ENCODE measurements around the gene VPS51. TPM values are rescaled to one million over a fixed set of nuclear protein-coding genes. Genes with fewer than 3 reads are reported as not detected.

The VPS51 gene
- total and polyA plus RNA-seq, 10 of the 15 experiments (the other 5 are each of a cell fraction or from before 2014, with no cell fraction given), result 1.5 to 279 (median 53.2) TPM

DNA sequence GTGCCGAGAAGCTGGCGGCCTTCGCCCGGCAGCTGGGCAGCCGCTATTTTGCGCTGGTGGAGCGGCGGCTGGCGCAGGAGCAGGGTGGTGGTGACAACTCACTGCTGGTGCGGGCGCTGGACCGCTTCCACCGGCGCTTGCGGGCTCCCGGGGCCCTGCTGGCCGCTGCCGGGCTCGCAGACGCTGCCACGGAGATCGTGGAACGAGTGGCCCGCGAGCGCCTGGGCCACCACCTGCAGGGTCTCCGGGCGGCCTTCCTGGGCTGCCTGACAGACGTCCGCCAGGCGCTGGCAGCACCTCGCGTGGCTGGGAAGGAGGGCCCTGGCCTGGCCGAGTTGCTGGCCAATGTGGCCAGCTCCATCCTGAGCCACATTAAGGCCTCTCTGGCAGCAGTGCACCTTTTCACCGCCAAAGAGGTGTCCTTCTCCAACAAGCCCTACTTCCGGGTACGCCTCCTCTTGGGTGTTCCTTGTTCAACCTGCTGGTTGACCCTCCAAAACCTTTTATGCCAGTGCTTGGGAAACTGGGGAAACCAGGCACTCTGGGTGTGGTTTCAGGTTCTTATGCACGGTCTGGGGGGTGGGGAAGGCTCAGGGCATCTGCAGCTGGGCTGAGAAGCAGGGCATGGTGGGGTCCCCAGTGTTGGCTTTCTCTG lies 12.6 kb downstream of the VPS51 start (continued):
- TF ChIP-seq, protein P1, sequence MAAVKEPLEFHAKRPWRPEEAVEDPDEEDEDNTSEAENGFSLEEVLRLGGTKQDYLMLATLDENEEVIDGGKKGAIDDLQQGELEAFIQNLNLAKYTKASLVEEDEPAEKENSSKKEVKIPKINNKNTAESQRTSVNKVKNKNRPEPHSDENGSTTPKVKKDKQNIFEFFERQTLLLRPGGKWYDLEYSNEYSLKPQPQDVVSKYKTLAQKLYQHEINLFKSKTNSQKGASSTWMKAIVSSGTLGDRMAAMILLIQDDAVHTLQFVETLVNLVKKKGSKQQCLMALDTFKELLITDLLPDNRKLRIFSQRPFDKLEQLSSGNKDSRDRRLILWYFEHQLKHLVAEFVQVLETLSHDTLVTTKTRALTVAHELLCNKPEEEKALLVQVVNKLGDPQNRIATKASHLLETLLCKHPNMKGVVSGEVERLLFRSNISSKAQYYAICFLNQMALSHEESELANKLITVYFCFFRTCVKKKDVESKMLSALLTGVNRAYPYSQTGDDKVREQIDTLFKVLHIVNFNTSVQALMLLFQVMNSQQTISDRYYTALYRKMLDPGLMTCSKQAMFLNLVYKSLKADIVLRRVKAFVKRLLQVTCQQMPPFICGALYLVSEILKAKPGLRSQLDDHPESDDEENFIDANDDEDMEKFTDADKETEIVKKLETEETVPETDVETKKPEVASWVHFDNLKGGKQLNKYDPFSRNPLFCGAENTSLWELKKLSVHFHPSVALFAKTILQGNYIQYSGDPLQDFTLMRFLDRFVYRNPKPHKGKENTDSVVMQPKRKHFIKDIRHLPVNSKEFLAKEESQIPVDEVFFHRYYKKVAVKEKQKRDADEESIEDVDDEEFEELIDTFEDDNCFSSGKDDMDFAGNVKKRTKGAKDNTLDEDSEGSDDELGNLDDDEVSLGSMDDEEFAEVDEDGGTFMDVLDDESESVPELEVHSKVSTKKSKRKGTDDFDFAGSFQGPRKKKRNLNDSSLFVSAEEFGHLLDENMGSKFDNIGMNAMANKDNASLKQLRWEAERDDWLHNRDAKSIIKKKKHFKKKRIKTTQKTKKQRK (IDR thresholded peaks at IDR 0.05; ENCODE audit: low read depth, low read length), result no peak
- TF ChIP-seq MEF2A (IDR thresholded peaks at IDR 0.05; ENCODE audit: insufficient read depth, low read depth, low read length) (no peak), YBX1 (IDR thresholded peaks at IDR 0.05) (no peak)

DNA sequence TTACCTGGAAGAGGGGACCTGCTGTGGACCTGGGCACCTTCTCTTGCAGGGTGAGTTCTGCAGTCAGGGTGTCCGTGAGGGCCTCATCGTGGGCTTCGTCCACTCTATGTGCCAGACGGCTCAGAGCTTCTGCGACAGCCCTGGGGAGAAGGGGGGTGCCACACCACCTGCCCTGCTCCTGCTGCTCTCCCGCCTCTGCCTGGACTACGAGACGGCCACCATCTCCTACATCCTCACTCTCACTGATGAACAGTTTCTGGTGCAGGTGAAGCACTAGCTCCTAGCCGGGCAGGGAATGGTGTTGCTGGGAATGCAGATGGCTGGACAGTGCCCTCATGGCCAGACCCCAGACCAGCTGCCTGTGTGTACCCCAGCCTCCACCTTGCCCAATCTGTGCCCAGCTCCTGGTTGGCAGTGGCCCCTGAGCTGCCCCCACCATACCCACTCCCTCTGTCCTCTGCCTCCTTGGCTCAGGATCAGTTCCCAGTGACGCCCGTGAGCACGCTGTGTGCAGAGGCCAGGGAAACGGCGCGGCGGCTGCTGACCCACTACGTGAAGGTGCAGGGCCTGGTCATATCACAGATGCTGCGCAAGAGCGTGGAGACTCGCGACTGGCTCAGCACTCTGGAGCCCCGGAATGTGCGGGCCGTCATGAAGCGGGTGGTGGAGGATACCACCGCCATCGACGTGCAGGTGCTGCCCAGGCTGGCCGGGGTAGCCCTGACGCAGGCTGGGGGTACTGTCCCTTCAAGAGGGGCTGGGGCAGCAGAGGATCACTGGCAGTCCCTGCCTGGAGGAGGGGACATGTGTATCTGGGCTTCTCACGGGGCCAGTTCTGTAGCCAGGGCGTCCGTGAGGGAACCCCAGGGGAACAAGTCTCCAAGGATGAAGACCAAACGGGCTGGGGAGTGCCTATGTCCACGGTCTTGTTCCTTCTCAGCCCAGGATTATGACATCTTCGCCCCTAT lies 13.5 kb downstream of the VPS51 start:
- ChIA-PET SMC1A (ENCODE audit: uncharacterized antibody, unreplicated experiment) (interaction anchor here (0.9 to 3.1 kb wide), 8 partner anchors 7 to 88 kb away, joined by 3 to 27 read pairs (median 5); partner anchors contain the start of genes CAPN1, FAU, MRPL49 and SNX15), RAD21 (ENCODE audit: unreplicated experiment) (interaction anchor here (1.1 to 3.8 kb wide), 9 partner anchors 12 to 263 kb away, joined by 3 to 59 read pairs (median 9); partner anchors contain the start of genes ARL2, CAPN1, FAU and MRPL49)
- WGBS (ENCODE audit: insufficient coverage, insufficient replicate concordance, low lambda C conversion rate, missing lambda C conversion rate), result 81% methylated on average over 36 of the region's 36 CpGs

More for the DNA sequence above, 13.5 kb downstream of the VPS51 start:
- ATAC-seq (no peak), DNase-seq (ENCODE audit: low read depth, low spot score) (no peak), FAIRE-seq (no peak)
- no peak overlapping the region for H2AFZ ChIP-seq (ENCODE audit: control insufficient read depth, low read depth, low read length)
- no peak overlapping the region for H3K4me3 ChIP-seq
- peaks cover 6 to 16% of the 10 kb centered on the region in 2 experiments; a peak in 3 of 4 replicates for H3K36me3 ChIP-seq (ENCODE audit: control insufficient read depth in 2 of 2, insufficient read depth in 2 of 2, low read length in 1 of 2)
- no TSS peak for BruUV-seq (replicated peaks)
- intact Hi-C loops (cut with micrococcal nuclease; ENCODE audit: unreplicated experiment) (loop anchor here (5.0 to 10.0 kb wide), 4 partner anchors 73 to 335 kb away; partner anchors contain the start of genes ATG2A, CAPN1, DPF2 and SF1), in situ Hi-C loops (cut with MboI) (no loop called here)
- H3K9ac ChIP-seq (ENCODE audit: control insufficient read depth, insufficient read depth, low read length), result no peak overlapping the region
- peaks cover 15% of the 10 kb centered on the region for H3K4me1 ChIP-seq (ENCODE audit: control insufficient read depth, insufficient read depth, low read length)
- H3K9me3 ChIP-seq (replicated peaks; ENCODE audit: control insufficient read depth, insufficient read depth, low read length), result no peaks in the 10 kb centered on the region
- H3K4me2 ChIP-seq (ENCODE audit: control insufficient read depth, insufficient read depth), result no peak overlapping the region
- no peaks in the 10 kb centered on the region; the same call in 1 of the 2 replicates for H4K20me1 ChIP-seq (ENCODE audit: control insufficient read depth, insufficient read depth)
- TF ChIP-seq POLR2A (IDR thresholded peaks at IDR 0.05; ENCODE audit: low read depth, low read length) (peak; percentile 63), IKZF1 (conservative IDR thresholded peaks at IDR 0.05) (no peak)
- H3K79me2 ChIP-seq (ENCODE audit: control insufficient read depth, insufficient read depth, low read length), result 0 out of 2 replicates have a peak, but pooled peaks cover 2% of the 10 kb centered on the region
- ChIA-PET CTCF (interaction anchor here (0.9 to 6.3 kb wide), 23 partner anchors 8 to 261 kb away, joined by 3 to 93 read pairs (median 5); partner anchors contain the start of genes ARL2, BATF2, CAPN1 and CDC42EP2), POLR2A (interaction anchor here (1.1 to 2.7 kb wide), 6 partner anchors 12 to 256 kb away, joined by 3 to 11 read pairs (median 4); partner anchors contain the start of genes FAU and MRPL49)
- H3K27ac ChIP-seq (ENCODE audit: control insufficient read depth, insufficient read depth), result no peak overlapping the region
- no peaks in the 10 kb centered on the region for H3K27me3 ChIP-seq (replicated peaks in 1 of 2; ENCODE audit: control insufficient read depth in 2 of 2, insufficient read depth in 2 of 2, low read length in 1 of 2)

Data from GM12878 (cell line).